ENCODE measurements around the gene CHST13. TPM values are rescaled to one million over a fixed set of nuclear protein-coding genes. Genes with fewer than 3 reads are reported as not detected.

The CHST13 gene
- total and polyA plus RNA-seq, 2 donors (not counting 3 experiments of a cell fraction or from before 2014, with no cell fraction given): 0.04 TPM; not detected in 1

DNA sequence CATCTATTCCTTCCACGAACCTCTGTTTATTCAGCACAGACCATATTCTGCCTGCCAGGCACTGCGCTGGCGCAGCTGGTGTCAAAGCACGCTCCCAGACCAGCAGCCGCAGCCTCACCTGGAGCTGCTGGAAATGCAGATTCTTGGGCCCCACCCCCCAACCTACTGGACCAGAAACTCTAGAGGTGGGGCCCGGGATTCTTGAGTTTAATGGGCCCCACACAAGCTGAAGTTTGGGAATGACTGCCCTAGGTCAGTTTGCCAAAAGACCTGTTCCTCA lies 7.0 kb downstream of the CHST13 start:
- FAIRE-seq (no peak), DNase-seq (ENCODE audit: low read depth, low spot score) (no peak)
- Histone ChIP-seq H3K4me2 (ENCODE audit: insufficient read depth, low read length) (no peak overlapping the region), H4K20me1 (replicated peaks; ENCODE audit: control insufficient read depth, extremely low read depth, insufficient read depth, low read length) (no peaks in the 10 kb centered on the region), H3K4me3 (replicated peaks in 1 of 3; ENCODE audit: insufficient read depth in 1 of 3, low read depth in 1 of 3, low read length in 3 of 3) (no peak overlapping the region), H3K9me3 (replicated peaks; ENCODE audit: control insufficient read depth, insufficient read depth, low read length) (no peaks in the 10 kb centered on the region), H3K9ac (replicated peaks; ENCODE audit: extremely low read depth, insufficient read depth, low read length) (no peak overlapping the region), H3K79me2 (ENCODE audit: control insufficient read depth, insufficient read depth, low read length) (no peaks in the 10 kb centered on the region), H3K9me1 (replicated peaks; ENCODE audit: control insufficient read depth, extremely low read depth, insufficient read depth, low read length) (no peaks in the 10 kb centered on the region), H3K27ac (ENCODE audit: insufficient read depth, low read depth, low read length) (no peak overlapping the region), H3K27me3 (ENCODE audit: control insufficient read depth in 2 of 2, insufficient read depth in 2 of 2, low read length in 2 of 2) (peaks cover under 1 to 13% of the 10 kb centered on the region in 2 experiments), H2AFZ (ENCODE audit: low read depth, low read length) (no peak overlapping the region), H3K36me3 (ENCODE audit: control insufficient read depth in 2 of 2, extremely low read depth in 1 of 2, insufficient read depth in 2 of 2, low read length in 2 of 2) (no peaks in the 10 kb centered on the region), H3K4me1 (ENCODE audit: control insufficient read depth, extremely low read depth, insufficient read depth, low read length) (no peaks in the 10 kb centered on the region)
- intact Hi-C loops (cut with micrococcal nuclease) (no loop called here), dilution Hi-C loops (cut with MboI; ENCODE audit: extremely low pct_ligation_motif_present, low sequenced_read_pairs) (no loop called here)
- TF ChIP-seq EZH2 (IDR thresholded peaks at IDR 0.05; ENCODE audit: borderline replicate concordance, low read depth, low read length, severe bottlenecking) (no peak), POLR2AphosphoS5 (IDR thresholded peaks at IDR 0.05; ENCODE audit: insufficient read depth, low read depth, low read length) (no peak), MYC (IDR thresholded peaks at IDR 0.05; ENCODE audit: low read depth, low read length) (no peak), GATA2 (IDR thresholded peaks at IDR 0.05; ENCODE audit: insufficient read depth, insufficient read length, low read depth, low read length) (no peak), JUN (IDR thresholded peaks at IDR 0.05; ENCODE audit: borderline replicate concordance, insufficient read depth, insufficient read length, low read depth) (no peak), FOS (IDR thresholded peaks at IDR 0.05; ENCODE audit: borderline replicate concordance, insufficient read depth, low read length) (no peak), POLR2A (IDR thresholded peaks at IDR 0.05; ENCODE audit: low read depth, low read length) (no peak)
- TF ChIP-seq, protein P1, sequence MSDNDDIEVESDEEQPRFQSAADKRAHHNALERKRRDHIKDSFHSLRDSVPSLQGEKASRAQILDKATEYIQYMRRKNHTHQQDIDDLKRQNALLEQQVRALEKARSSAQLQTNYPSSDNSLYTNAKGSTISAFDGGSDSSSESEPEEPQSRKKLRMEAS (IDR thresholded peaks at IDR 0.05; ENCODE audit: insufficient read depth, insufficient read length): no peak
- TF ChIP-seq, protein P2, sequence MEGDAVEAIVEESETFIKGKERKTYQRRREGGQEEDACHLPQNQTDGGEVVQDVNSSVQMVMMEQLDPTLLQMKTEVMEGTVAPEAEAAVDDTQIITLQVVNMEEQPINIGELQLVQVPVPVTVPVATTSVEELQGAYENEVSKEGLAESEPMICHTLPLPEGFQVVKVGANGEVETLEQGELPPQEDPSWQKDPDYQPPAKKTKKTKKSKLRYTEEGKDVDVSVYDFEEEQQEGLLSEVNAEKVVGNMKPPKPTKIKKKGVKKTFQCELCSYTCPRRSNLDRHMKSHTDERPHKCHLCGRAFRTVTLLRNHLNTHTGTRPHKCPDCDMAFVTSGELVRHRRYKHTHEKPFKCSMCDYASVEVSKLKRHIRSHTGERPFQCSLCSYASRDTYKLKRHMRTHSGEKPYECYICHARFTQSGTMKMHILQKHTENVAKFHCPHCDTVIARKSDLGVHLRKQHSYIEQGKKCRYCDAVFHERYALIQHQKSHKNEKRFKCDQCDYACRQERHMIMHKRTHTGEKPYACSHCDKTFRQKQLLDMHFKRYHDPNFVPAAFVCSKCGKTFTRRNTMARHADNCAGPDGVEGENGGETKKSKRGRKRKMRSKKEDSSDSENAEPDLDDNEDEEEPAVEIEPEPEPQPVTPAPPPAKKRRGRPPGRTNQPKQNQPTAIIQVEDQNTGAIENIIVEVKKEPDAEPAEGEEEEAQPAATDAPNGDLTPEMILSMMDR (IDR thresholded peaks at IDR 0.05; ENCODE audit: extremely low read depth in 1 of 2, insufficient read depth in 1 of 2, low read depth in 1 of 2, low read length in 2 of 2): no peak
- ChIA-PET CTCF (interaction anchor here (1.6 kb wide), 1 partner anchor 8 kb away, joined by 5 read pairs; no protein-coding TSS in a partner anchor), POLR2A (no interaction called here)
- BruUV-seq (replicated peaks): no TSS peak

Data from endothelial cell of umbilical vein (primary cell).